Gastrocnemius medialis (tissue), 4 donors: ENCODE measurements around the gene VWA7. TPM values are rescaled to one million over a fixed set of nuclear protein-coding genes. Genes with fewer than 3 reads are reported as not detected.
A peak's percentile ranks its signal among the peaks of the same experiment; 100 is the strongest.
"Not testable (repeated sequence)": the region's sequence is repeated elsewhere in the genome, so short reads cannot be mapped to it uniquely, and the experiment has no call there.

ENCODE experiments used
- ATAC-seq, 2 donors: fragments of 150-250 bp; one replicate each; pipeline ENCODE4 v1.9.1; 2016
- DNase-seq, 2 donors: peaks; one replicate each; pipeline ENCODE4 v3.0.0-alpha.2; 2019
- H3K27ac ChIP-seq, 4 donors: fragments of 200-600 bp; sonication (generic); 1 replicate in 1 of 4; 2 replicates in 3 of 4; pipeline ENCODE4 v1.5.1; 2016 to 2018; ENCODE audit warnings: mild to moderate bottlenecking in 2 of 4, moderate library complexity in 1 of 4
- H3K27me3 ChIP-seq, 3 donors: fragments of 200-600 bp; sonication (generic) in 2 of 3; 1 replicate in 1 of 3; 2 replicates in 2 of 3; pipeline versions ENCODE4 v1.5.1 to v1.6.0; 2016 to 2019; ENCODE audit warnings: mild to moderate bottlenecking in 1 of 3, moderate library complexity in 1 of 3
- H3K36me3 ChIP-seq, 2 donors: fragments of 200-600 bp; sonication (generic) in 1 of 2; one replicate each; pipeline ENCODE4 v1.5.1; 2017 to 2018
- H3K4me1 ChIP-seq, 2 donors: fragments of 200-600 bp; sonication (generic) in 1 of 2; one replicate each; pipeline ENCODE4 v1.5.1; 2016 to 2017; ENCODE audit warnings: mild to moderate bottlenecking in 2 of 2
- H3K4me3 ChIP-seq, 4 donors: fragments of 200-600 bp; sonication (generic) in 3 of 4; 1 replicate in 1 of 4; 2 replicates in 3 of 4; pipeline ENCODE4 v1.5.1; 2016 to 2019; ENCODE audit warnings: mild to moderate bottlenecking in 2 of 4
- H3K9me3 ChIP-seq, 3 donors: fragments of 200-600 bp; sonication (generic) in 2 of 3; 1 replicate in 1 of 3; 2 replicates in 2 of 3; pipeline ENCODE4 v1.5.1; 2016 to 2019
- POLR2A ChIP-seq, 2 donors: fragments of 450-650 bp; IDR thresholded peaks; one replicate each; pipeline ENCODE4 v1.6.1; 2017; ENCODE audit warnings: antibody characterized with exemption in 2 of 2, mild to moderate bottlenecking in 2 of 2, moderate library complexity in 2 of 2
- in situ Hi-C, 4 donors: fragments of 200-750 bp; cut with MboI; loops; one replicate each; pipeline versions ENCODE4 v1.15.0 to v1.8.0; 2017; ENCODE audit warnings: low sequenced_read_pairs in 4 of 4
- intact Hi-C: fragments of 100-400 bp; cut with DNase I; formaldehyde crosslinking; loops from one replicate; pipeline ENCODE4 v1.15.1; 2023; ENCODE audit warnings: low total_unique reads
- total RNA-seq, 4 donors: library from RNA; depleted of rRNA; stranded (reverse); fragments of >200 nt; gene quantifications; one replicate each; pipeline versions ENCODE4 v1.1.0 to v1.2.3, GENCODE V29; 2016
- TF ChIP-seq, protein P1 (sequence below), 5 experiments: fragments of 450-650 bp in 3 of 5; fragments of 200-600 bp in 2 of 5; sonication (generic) in 2 of 5; IDR thresholded peaks in 4 of 5; conservative IDR thresholded peaks in 1 of 5; 1 replicate in 4 of 5; 2 replicates in 1 of 5; pipeline ENCODE4 v1.5.1; 2016 to 2019; ENCODE audit warnings: antibody characterized with exemption in 5 of 5, mild to moderate bottlenecking in 3 of 5, moderate library complexity in 3 of 5

The VWA7 gene
- total RNA-seq, 4 donors from 2014 or later, result 2.0 to 7.8 (median 4.7) TPM

DNA sequence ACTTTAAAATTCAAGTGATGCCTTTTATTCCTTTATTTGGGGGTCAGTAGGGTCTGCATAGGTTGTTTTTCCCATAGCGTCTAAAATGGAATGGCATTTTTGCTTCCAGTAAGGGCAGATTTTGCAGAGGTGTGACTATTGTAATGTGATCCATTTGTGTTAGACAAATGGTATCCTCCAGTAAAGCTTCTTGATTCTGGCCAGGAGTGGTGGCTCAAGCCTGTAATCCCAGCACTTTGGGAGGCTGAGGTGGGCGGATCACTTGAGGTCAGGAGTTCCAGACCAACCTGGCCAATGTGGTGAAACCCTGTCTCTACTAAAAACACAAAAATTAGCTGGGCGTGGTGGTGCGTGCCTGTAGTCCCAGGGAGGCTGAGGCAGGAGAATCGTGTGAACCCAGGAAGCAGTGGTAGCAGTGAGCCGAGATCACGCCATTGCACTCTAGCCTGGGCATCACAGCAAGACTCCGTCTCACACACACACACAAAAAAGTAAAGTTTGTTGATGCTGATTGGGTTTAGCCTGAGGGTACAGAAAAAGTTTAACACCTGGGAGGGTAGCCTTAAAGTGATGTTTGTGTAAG lies 40.9 kb upstream of the VWA7 start:
- H3K27ac ChIP-seq, result peak overlapping the region; percentile 97 to 98 (median 97)
- peaks cover 48 to 53% of the 10 kb centered on the region in 2 donors for H3K4me1 ChIP-seq
- peak; percentile 22 to 42 for TF ChIP-seq POLR2A (IDR thresholded peaks at IDR 0.05)
- not testable (repeated sequence) for H3K36me3 ChIP-seq, H3K9me3 ChIP-seq, H3K27me3 ChIP-seq, ATAC-seq
- peak overlapping the region; percentile 57 to 68 (median 64) for H3K4me3 ChIP-seq
- peak in 1 of 2 donors; percentile 75 for DNase-seq
- intact Hi-C loops (loop anchor here (5.0 kb wide), 1 partner anchor 1924 kb away; no protein-coding TSS in a partner anchor), in situ Hi-C loops (loop anchor here in 1 of 4 donors (25.0 kb wide), 1 partner anchor 369 kb away; the partner anchor contains the start of genes AGER, AGPAT1, GPSM3 and PBX2)

DNA sequence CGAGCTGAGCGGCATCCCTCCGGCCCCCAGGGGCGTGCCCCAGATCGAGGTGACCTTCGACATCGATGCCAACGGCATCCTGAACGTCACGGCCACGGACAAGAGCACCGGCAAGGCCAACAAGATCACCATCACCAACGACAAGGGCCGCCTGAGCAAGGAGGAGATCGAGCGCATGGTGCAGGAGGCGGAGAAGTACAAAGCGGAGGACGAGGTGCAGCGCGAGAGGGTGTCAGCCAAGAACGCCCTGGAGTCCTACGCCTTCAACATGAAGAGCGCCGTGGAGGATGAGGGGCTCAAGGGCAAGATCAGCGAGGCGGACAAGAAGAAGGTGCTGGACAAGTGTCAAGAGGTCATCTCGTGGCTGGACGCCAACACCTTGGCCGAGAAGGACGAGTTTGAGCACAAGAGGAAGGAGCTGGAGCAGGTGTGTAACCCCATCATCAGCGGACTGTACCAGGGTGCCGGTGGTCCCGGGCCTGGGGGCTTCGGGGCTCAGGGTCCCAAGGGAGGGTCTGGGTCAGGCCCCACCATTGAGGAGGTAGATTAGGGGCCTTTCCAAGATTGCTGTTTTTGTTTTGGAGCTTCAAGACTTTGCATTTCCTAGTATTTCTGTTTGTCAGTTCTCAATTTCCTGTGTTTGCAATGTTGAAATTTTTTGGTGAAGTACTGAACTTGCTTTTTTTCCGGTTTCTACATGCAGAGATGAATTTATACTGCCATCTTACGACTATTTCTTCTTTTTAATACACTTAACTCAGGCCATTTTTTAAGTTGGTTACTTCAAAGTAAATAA lies 40.2 kb upstream of the VWA7 start:
- H3K4me1 ChIP-seq, result peaks cover 44 to 49% of the 10 kb centered on the region in 2 donors
- H3K9me3 ChIP-seq, ATAC-seq, H3K36me3 ChIP-seq, H3K27me3 ChIP-seq: not testable (repeated sequence)
- intact Hi-C loops (loop anchor here (5.0 kb wide), 1 partner anchor 1925 kb away; no protein-coding TSS in a partner anchor), in situ Hi-C loops (loop anchor here in 1 of 4 donors (25.0 kb wide), 1 partner anchor 370 kb away; the partner anchor contains the start of genes AGER, AGPAT1, GPSM3 and PBX2)
- H3K4me3 ChIP-seq, result peak overlapping the region; percentile 57 to 68 (median 64)
- peak overlapping the region; percentile 97 to 98 (median 97) for H3K27ac ChIP-seq
- peak in 1 of 2 donors; percentile 67 for DNase-seq

- ATAC-seq (peak; percentile 61 to 62), DNase-seq (peak; percentile 95 to 97)
- H3K9me3 ChIP-seq, result no peaks in the 10 kb centered on the region
- intact Hi-C loops (loop anchor here (5.0 kb wide), 1 partner anchor 1927 kb away; no protein-coding TSS in a partner anchor), in situ Hi-C loops (loop anchor here in 1 of 4 donors (25.0 kb wide), 1 partner anchor 372 kb away; the partner anchor contains the start of genes AGER, AGPAT1, GPSM3 and PBX2)
- H3K27ac ChIP-seq, result peak within 1 kb of the TSS; percentile 99 to 100 (median 99)
- TF ChIP-seq, protein P1, sequence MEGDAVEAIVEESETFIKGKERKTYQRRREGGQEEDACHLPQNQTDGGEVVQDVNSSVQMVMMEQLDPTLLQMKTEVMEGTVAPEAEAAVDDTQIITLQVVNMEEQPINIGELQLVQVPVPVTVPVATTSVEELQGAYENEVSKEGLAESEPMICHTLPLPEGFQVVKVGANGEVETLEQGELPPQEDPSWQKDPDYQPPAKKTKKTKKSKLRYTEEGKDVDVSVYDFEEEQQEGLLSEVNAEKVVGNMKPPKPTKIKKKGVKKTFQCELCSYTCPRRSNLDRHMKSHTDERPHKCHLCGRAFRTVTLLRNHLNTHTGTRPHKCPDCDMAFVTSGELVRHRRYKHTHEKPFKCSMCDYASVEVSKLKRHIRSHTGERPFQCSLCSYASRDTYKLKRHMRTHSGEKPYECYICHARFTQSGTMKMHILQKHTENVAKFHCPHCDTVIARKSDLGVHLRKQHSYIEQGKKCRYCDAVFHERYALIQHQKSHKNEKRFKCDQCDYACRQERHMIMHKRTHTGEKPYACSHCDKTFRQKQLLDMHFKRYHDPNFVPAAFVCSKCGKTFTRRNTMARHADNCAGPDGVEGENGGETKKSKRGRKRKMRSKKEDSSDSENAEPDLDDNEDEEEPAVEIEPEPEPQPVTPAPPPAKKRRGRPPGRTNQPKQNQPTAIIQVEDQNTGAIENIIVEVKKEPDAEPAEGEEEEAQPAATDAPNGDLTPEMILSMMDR (IDR thresholded peaks at IDR 0.05 in 4 of 5, conservative IDR thresholded peaks at IDR 0.05 in 1 of 5), result no peak
- TF ChIP-seq POLR2A (IDR thresholded peaks at IDR 0.05), result peak; percentile 100
- H3K27me3 ChIP-seq, result no peaks in the 10 kb centered on the region
- H3K36me3 ChIP-seq, result no peaks in the 10 kb centered on the region
- peak within 1 kb of the TSS; percentile 52 to 78 (median 70) for H3K4me3 ChIP-seq
- H3K4me1 ChIP-seq, result peaks cover 32 to 35% of the 10 kb centered on the region in 2 donors
Measured at GRCh38 chr6:31815025-31815838, 38.1 kb upstream of the VWA7 start, which contains the start of the genes HSPA1A and HSPA1L. TSS of gene HSPA1A (plus strand) at chr6:31815543. CDS start at chr6:31815757, 214 bp downstream. TSS of gene HSPA1L (minus strand) at chr6:31815283. CDS start at chr6:31811972, 3,311 bp downstream.

DNA sequence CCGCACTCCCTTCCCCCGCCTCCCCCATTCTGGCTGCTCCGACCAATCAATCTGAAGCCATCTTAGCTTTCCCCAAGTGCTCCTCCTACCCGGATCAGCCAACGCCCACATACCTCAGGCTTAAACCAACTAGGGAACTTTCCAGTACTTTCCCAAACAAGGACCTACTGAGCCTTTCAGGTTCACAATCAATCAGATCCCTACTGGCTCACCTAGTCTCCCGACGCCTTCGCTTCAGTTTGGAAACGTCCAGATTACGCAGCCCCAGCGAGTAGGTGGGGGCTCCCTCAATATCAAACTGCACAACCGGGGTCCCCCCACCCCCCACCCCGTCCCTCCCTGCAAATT lies 37.5 kb upstream of the VWA7 start:
- intact Hi-C loops (loop anchor here (5.0 kb wide), 1 partner anchor 1928 kb away; no protein-coding TSS in a partner anchor), in situ Hi-C loops (loop anchor here in 1 of 4 donors (25.0 kb wide), 1 partner anchor 373 kb away; the partner anchor contains the start of genes AGER, AGPAT1, GPSM3 and PBX2)
- H3K4me1 ChIP-seq, result peaks cover 26 to 29% of the 10 kb centered on the region in 2 donors
- peak; percentile 98 for DNase-seq
- no peaks in the 10 kb centered on the region for H3K27me3 ChIP-seq
- no peaks in the 10 kb centered on the region for H3K36me3 ChIP-seq
- no peaks in the 10 kb centered on the region for H3K9me3 ChIP-seq
- TF ChIP-seq, protein P1 (IDR thresholded peaks at IDR 0.05 in 4 of 5, conservative IDR thresholded peaks at IDR 0.05 in 1 of 5), result no peak
- no peak for TF ChIP-seq POLR2A (IDR thresholded peaks at IDR 0.05)
- H3K27ac ChIP-seq, result peak overlapping the region; percentile 99 to 100 (median 99)
- peak overlapping the region; percentile 52 to 78 (median 70) for H3K4me3 ChIP-seq
- ATAC-seq, result peak; percentile 74 to 75

- DNase-seq (no peak), ATAC-seq (no peak)
- in situ Hi-C loops (loop anchor here in 1 of 4 donors (25.0 kb wide), 1 partner anchor 374 kb away; the partner anchor contains the start of genes AGER, AGPAT1, GPSM3 and PBX2), intact Hi-C loops (no loop called here)
- no peak for TF ChIP-seq POLR2A (IDR thresholded peaks at IDR 0.05)
- TF ChIP-seq, protein P1 (IDR thresholded peaks at IDR 0.05 in 4 of 5, conservative IDR thresholded peaks at IDR 0.05 in 1 of 5), result no peak
- H3K4me1 ChIP-seq, result peaks cover 18 to 20% of the 10 kb centered on the region in 2 donors
- peak overlapping the region in 3 of 4 donors; percentile 56 to 70 (median 69) for H3K4me3 ChIP-seq
- H3K9me3 ChIP-seq, result no peaks in the 10 kb centered on the region
- H3K27me3 ChIP-seq, result no peaks in the 10 kb centered on the region
- H3K36me3 ChIP-seq, result no peaks in the 10 kb centered on the region
- H3K27ac ChIP-seq, result peak overlapping the region; percentile 99 to 100 (median 99)
Measured at GRCh38 chr6:31813465-31813849, 36.3 kb upstream of the VWA7 start.
